Measurements from ENCODE around the gene NRARP.

DNA sequence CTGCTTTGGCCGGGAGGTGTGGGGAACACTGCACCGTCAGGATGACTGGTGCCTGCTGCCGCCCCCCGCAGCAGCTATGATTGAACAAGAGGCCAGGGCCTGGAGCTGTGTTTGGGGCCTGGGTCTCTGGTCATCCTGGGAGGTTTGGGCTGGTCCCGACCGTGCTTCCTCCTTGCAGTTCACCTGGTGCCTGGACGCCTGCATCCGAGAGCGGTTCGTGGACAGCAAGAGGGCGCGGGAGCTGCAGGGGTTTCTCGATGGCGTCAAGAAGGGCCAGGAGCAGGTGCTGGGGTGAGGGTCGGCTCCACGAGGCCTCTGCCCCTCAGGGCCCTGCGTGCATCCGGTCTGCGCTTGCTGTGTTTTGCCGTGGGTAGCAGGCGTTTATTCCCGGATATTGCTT is 38.0 kb downstream of the NRARP start:
- TF ChIP-seq EZH2 (IDR thresholded peaks at IDR 0.05; ENCODE audit: insufficient read depth, poor library complexity, severe bottlenecking) (no peak), EZH2phosphoT487 (IDR thresholded peaks at IDR 0.05; ENCODE audit: insufficient read depth, low read depth) (no peak)

Data from GM23248 (cell line).